ENCODE results near the gene SRL.
"Not testable (repeated sequence)": the region's sequence is repeated elsewhere in the genome, so short reads cannot be mapped to it uniquely, and the experiment has no call there.

The SRL gene

GRCh38 chr16:4225075-4225474 lies 16.8 kb downstream of the SRL start:
- ATAC-seq, result no peak

- no peak for ATAC-seq
Observed at GRCh38 chr16:4220358-4220757, 21.5 kb downstream of the SRL start.

GRCh38 chr16:4218202-4218601 lies 23.7 kb downstream of the SRL start:
- no peak for ATAC-seq

- ATAC-seq, result no peak
Observed at GRCh38 chr16:4217204-4218131, 24.4 kb downstream of the SRL start.

GRCh38 chr16:4216596-4216995 lies 25.3 kb downstream of the SRL start:
- ATAC-seq, result no peak

- no peak for ATAC-seq
Observed at GRCh38 chr16:4215106-4215505, 26.8 kb downstream of the SRL start.

- ATAC-seq, result no peak
Observed at GRCh38 chr16:4214215-4214621, 27.7 kb downstream of the SRL start.

- no peak for ATAC-seq
Observed at GRCh38 chr16:4213737-4214136, 28.1 kb downstream of the SRL start.

GRCh38 chr16:4212934-4213296 lies 29.0 kb downstream of the SRL start:
- no peak for ATAC-seq

GRCh38 chr16:4212211-4212933 lies 29.5 kb downstream of the SRL start:
- no peak for ATAC-seq

GRCh38 chr16:4211445-4212210 lies 30.3 kb downstream of the SRL start:
- not testable (repeated sequence) for ATAC-seq

- ATAC-seq, result no peak
Observed at GRCh38 chr16:4209666-4210065, 32.2 kb downstream of the SRL start.

GRCh38 chr16:4208341-4208751 lies 33.5 kb downstream of the SRL start:
- no peak for ATAC-seq

GRCh38 chr16:4207683-4208340 lies 34.1 kb downstream of the SRL start:
- no peak for ATAC-seq

GRCh38 chr16:4207229-4207628 lies 34.7 kb downstream of the SRL start:
- no peak for ATAC-seq

GRCh38 chr16:4206680-4207079 lies 35.2 kb downstream of the SRL start:
- ATAC-seq, result no peak

- no peak for ATAC-seq
Observed at GRCh38 chr16:4205971-4206370, 35.9 kb downstream of the SRL start.

GRCh38 chr16:4204521-4204920 lies 37.4 kb downstream of the SRL start:
- ATAC-seq, result no peak

GRCh38 chr16:4203748-4204147 lies 38.1 kb downstream of the SRL start:
- no peak for ATAC-seq

- ATAC-seq, result no peak
Observed at GRCh38 chr16:4202615-4203345, 39.1 kb downstream of the SRL start.

GRCh38 chr16:4200781-4201137 lies 41.1 kb downstream of the SRL start:
- no peak for ATAC-seq

Measured in activated CD4-positive, CD25-positive, alpha-beta regulatory T cell treated with anti-CD3 and anti-CD28 coated beads, Interleukin-2, amount 50 U/mL, for 24 hours (primary cell).